HG03378 (cell line): ENCODE results near the gene RASAL2.

Experiments used
- ATAC-seq: cut with Tn5 transposase; IDR thresholded peaks from one replicate; pipeline ENCODE4 v1.9.1; 2021; ENCODE audit warnings: mild to moderate bottlenecking, moderate library complexity; ENCODE audit not compliant: unreplicated experiment

RASAL2 gene

GRCh38 chr1:178417858-178418257 lies 324.0 kb downstream of the RASAL2 start:
- no peak for ATAC-seq

DNA sequence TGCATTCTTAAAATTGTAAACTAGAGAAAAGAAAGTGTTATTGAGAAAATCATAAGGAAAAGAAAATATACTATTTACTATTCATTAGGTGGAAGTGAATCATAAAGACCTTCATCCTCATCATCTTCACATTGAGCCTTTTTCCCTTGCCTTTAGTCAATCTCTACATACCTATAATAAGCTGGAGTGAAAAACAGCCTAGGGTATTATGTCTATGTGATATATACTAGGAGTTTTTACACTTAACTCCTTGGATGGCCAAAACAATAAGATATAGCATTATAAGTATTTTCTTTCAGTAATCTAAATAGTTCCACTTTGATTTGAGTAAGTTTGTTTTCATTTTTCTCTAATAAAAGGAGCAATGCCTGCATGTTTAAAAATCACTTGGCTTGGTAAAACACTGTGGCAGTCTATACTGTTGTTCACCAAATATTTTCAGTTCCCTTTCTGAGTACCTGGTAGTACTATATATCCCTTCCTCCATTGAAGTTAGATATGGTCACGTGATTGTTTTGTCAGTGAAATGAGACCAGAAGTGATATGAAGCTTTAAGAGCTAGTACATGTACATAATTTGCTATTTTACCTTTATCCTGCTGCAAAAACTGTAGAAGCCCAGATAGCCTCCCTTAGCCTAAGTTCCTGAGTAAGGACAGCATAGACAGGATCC lies 324.5 kb downstream of the RASAL2 start:
- ATAC-seq = peak; percentile 90

DNA sequence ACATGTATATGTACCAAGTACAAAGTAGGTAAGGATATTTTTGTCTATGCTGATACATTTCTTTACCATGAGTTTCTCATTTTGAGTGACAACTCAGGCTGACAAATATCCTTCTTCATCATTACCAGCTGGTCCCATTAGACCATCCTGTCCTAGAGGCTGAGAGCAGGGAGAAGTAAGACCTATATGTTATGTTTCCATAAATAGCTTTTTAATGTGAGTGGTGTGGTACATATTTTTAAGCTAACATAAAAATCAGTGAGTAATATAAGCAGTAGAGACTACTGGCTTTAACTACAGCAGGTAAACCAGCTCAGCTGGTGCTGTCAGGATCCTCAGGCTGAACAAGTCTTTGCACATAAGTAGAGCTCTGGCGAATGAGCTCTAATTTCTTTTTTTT lies 340.5 kb downstream of the RASAL2 start:
- no peak for ATAC-seq

GRCh38 chr1:178434899-178435435 lies 341.1 kb downstream of the RASAL2 start:
- ATAC-seq = no peak

DNA sequence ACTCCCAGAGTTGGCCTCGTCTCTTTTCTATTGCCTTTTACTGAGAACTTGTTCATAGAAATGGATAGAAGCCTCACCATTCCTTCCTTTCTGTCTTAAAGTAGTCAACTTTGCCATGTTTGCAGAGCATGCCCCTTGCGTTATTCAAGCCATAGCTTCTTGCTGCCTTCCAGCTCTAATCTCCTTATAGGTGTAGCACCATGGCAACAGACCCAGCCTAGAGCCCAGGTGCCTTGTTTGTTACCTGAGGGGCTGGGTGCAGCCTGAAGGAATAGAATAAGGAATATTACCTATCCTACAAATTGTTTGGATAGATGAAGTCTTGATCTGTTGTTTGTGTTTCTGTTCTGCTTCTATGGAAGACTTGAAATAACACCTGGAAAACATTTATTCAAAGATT lies 343.0 kb downstream of the RASAL2 start:
- ATAC-seq = no peak

- ATAC-seq = no peak
Observed at GRCh38 chr1:178438432-178438831, 344.5 kb downstream of the RASAL2 start.

- no peak for ATAC-seq
Observed at GRCh38 chr1:178442925-178443324, 349.0 kb downstream of the RASAL2 start.

DNA sequence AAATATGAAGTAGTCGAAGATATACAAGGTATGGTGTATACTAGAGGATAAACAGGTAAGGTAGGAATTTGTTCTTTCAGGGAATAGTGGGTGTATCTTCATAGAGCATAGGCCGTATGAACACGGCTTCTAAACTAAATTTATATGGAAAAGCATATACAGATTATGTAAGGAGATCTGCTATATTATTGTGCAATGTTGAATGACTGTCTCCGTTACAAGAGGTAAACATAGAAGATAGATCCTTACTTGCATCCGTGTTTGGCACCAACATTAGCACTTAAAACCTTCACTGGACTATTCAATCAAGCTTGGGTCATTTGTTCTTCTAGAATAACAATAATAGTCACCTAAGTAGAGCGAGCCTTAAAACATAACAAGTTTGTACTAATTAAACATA lies 357.0 kb downstream of the RASAL2 start:
- ATAC-seq = no peak

- no peak for ATAC-seq
Observed at GRCh38 chr1:178451529-178451928, 357.6 kb downstream of the RASAL2 start.

GRCh38 chr1:178452013-178452412 lies 358.1 kb downstream of the RASAL2 start:
- ATAC-seq = no peak

GRCh38 chr1:178456472-178456871 lies 362.6 kb downstream of the RASAL2 start:
- no peak for ATAC-seq

GRCh38 chr1:178457651-178458050 lies 363.7 kb downstream of the RASAL2 start:
- ATAC-seq = no peak

- ATAC-seq = no peak
Observed at GRCh38 chr1:178458203-178458602, 364.3 kb downstream of the RASAL2 start.

DNA sequence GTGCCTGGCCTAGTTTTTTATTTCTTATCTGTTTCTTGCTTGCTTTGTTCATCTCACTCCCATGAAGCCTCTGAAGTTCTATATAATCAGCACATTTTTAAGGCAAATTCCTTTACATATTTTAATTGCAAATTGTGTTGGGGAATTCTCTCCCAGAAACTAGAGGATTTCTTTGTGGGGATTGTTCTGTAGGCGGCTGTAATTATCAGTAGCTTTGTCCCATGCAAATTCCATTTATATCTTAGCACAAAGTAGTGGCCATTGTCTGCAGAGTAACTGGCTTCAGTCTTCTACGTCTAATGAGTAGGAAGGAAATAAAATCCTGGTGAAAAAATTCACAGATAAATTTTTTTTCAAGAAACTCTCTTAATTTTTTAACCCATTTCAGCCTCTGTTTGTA lies 367.2 kb downstream of the RASAL2 start:
- no peak for ATAC-seq

- no peak for ATAC-seq
Observed at GRCh38 chr1:178461701-178462100, 367.8 kb downstream of the RASAL2 start.

DNA sequence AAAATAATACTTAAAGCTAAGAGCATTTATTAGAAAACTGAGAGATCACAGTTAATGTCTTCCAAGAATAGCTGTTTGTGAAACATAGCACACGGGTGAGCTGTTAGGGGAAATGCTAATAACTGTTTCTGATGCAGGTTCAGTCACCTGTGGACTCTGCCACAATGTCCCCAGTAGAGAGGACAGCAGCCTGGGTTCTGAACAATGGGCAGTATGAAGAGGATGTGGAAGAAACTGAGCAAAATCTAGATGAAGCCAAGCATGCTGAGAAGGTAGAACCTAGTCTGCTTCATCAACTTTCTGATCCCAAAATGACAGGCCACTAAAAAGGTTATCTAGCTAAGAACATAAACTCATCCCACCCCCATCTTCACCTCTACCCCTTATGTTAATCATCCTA lies 370.2 kb downstream of the RASAL2 start:
- no peak for ATAC-seq

GRCh38 chr1:178464566-178464965 lies 370.7 kb downstream of the RASAL2 start:
- ATAC-seq = no peak

DNA sequence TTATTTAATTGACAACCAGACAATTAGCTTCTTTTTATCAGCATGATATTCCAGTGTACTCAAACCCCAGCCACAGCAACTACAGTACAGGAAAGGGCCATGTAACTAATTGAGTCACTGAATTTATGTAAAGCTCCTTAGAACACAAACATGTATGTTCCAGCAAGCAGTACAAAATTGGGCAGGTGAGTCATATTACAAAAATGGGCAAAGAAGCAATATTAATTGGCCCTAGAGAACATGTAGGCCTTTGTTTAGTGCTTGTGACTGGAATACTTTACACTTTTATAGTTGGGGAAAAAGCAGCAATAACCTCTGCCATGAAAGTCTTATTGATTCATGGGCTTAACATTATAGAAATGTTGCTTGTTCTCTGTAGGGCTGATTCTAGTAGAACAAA lies 371.1 kb downstream of the RASAL2 start:
- no peak for ATAC-seq

DNA sequence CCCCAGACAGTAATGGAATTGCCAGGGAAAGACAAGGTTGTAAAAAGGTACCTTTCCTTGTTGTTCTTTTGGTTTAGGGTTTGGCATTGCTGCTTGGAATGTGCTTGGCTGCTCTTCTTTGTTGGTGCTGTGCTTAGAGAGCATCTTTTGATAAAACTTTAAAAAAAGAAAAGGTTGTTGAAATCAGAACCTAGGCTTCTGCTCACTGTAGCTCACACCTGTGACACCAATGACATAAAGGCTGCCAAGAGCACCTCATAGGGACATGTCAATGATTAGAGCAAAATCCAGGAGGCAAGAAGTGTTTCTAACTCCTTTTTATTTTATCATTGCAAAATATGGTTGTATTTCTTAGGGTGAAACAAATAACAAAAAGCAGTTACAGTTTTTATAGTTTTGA lies 373.9 kb downstream of the RASAL2 start:
- ATAC-seq = no peak

GRCh38 chr1:178470411-178470960 lies 376.6 kb downstream of the RASAL2 start:
- ATAC-seq = no peak

- ATAC-seq = no peak
Observed at GRCh38 chr1:178472531-178472930, 378.6 kb downstream of the RASAL2 start.

GRCh38 chr1:178477373-178477772 lies 383.5 kb downstream of the RASAL2 start:
- no peak for ATAC-seq

DNA sequence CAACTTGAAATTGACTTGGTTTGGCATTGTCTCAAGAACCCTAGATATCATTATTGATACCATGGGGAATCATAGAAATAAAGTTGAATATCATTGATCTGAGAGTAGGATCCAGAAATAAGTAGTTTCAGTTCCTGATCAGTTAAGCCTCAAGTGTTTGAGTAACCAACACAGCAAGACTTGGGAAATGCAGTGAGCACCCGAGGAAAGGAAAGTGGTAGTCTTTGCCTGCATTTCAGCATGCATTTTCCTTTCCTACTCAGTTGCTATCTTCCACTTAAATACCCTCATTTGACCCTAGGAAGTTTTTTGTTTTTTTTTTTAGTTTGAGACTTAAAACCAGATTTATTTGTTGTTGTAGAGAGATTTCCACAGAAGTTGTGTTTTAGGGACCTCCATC lies 383.9 kb downstream of the RASAL2 start:
- ATAC-seq = no peak
